WTC11 (cell line): ENCODE data around the gene KLHL35.
"Not testable (repeated sequence)": the region's sequence is repeated elsewhere in the genome, so short reads cannot be mapped to it uniquely, and the experiment has no call there.

Source experiments
- CTCF ChIP-seq: fragments of 200-600 bp; IDR thresholded peaks from 2 replicates; pipeline ENCODE4 v1.8.0; 2022; ENCODE audit warnings: antibody characterized with exemption
- ELF4 ChIP-seq: sonication (generic); formaldehyde crosslinking; IDR thresholded peaks from 2 replicates; pipeline ENCODE4 v1.8.1; 2022; ENCODE audit warnings: low read depth, mild to moderate bottlenecking, moderate library complexity, missing genetic modification reagents
- IRF1 ChIP-seq: sonication (generic); formaldehyde crosslinking; IDR thresholded peaks from 2 replicates; pipeline ENCODE4 v1.8.0; 2023; ENCODE audit warnings: missing genetic modification reagents
- MAX ChIP-seq: sonication (generic); formaldehyde crosslinking; IDR thresholded peaks from 2 replicates; pipeline ENCODE4 v1.8.0; 2022; ENCODE audit warnings: mild to moderate bottlenecking, missing genetic modification reagents
- NFYB ChIP-seq: sonication (generic); formaldehyde crosslinking; conservative IDR thresholded peaks from 2 replicates; pipeline ENCODE4 v1.8.0; 2022; ENCODE audit warnings: low read depth, missing genetic modification reagents
- PRRX2 ChIP-seq: fragments of 250-450 bp; sonication (Bioruptor Pico); IDR thresholded peaks from 2 replicates; pipeline ENCODE4 v1.8.0; 2021; ENCODE audit warnings: mild to moderate bottlenecking
- SMAD3 ChIP-seq: sonication (generic); formaldehyde crosslinking; IDR thresholded peaks from 2 replicates; pipeline ENCODE4 v1.8.0; 2022; ENCODE audit warnings: missing genetic modification reagents, mild to moderate bottlenecking, borderline replicate concordance
- TF ChIP-seq, protein P1 (sequence below): sonication (generic); formaldehyde crosslinking; IDR thresholded peaks from 2 replicates; pipeline ENCODE4 v1.8.0; 2023; ENCODE audit warnings: mild to moderate bottlenecking, missing genetic modification reagents

GRCh38 chr11:75413146-75413545 is 19.9 kb downstream of the KLHL35 start:
- not testable (repeated sequence) for TF ChIP-seq ELF4 (CRISPR knock-in tag); CTCF; SMAD3 (CRISPR knock-in tag); NFYB (CRISPR knock-in tag); PRRX2 (CRISPR knock-in tag); IRF1 (CRISPR knock-in tag); MAX (CRISPR knock-in tag)
- TF ChIP-seq, protein P1, sequence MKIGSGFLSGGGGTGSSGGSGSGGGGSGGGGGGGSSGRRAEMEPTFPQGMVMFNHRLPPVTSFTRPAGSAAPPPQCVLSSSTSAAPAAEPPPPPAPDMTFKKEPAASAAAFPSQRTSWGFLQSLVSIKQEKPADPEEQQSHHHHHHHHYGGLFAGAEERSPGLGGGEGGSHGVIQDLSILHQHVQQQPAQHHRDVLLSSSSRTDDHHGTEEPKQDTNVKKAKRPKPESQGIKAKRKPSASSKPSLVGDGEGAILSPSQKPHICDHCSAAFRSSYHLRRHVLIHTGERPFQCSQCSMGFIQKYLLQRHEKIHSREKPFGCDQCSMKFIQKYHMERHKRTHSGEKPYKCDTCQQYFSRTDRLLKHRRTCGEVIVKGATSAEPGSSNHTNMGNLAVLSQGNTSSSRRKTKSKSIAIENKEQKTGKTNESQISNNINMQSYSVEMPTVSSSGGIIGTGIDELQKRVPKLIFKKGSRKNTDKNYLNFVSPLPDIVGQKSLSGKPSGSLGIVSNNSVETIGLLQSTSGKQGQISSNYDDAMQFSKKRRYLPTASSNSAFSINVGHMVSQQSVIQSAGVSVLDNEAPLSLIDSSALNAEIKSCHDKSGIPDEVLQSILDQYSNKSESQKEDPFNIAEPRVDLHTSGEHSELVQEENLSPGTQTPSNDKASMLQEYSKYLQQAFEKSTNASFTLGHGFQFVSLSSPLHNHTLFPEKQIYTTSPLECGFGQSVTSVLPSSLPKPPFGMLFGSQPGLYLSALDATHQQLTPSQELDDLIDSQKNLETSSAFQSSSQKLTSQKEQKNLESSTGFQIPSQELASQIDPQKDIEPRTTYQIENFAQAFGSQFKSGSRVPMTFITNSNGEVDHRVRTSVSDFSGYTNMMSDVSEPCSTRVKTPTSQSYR (CRISPR knock-in tag) = not testable (repeated sequence)
